Skeletal muscle tissue (tissue), 4 donors: ENCODE results near the gene C1QTNF4. TPM values are rescaled to one million over a fixed set of nuclear protein-coding genes. Genes with fewer than 3 reads are reported as not detected.
"Not testable (repeated sequence)": the region's sequence is repeated elsewhere in the genome, so short reads cannot be mapped to it uniquely, and the experiment has no call there.

Experiments used
- H3K27ac ChIP-seq: one replicate; pipeline ENCODE4 v1.7.0; 2013; ENCODE audit warnings: mild to moderate bottlenecking, low read depth, low read length, inconsistent platforms
- H3K27me3 ChIP-seq, 3 donors: one replicate each; pipeline ENCODE4 v1.7.0; 2013; ENCODE audit warnings: low read length in 3 of 3; ENCODE audit not compliant: control insufficient read depth in 3 of 3, insufficient read depth in 3 of 3
- H3K36me3 ChIP-seq, 3 donors: one replicate each; pipeline ENCODE4 v1.7.0; 2013; ENCODE audit warnings: low read length in 3 of 3; ENCODE audit not compliant: control insufficient read depth in 3 of 3, insufficient read depth in 3 of 3
- H3K4me1 ChIP-seq, 3 donors: one replicate each; pipeline ENCODE4 v1.7.0; 2013; ENCODE audit warnings: low read length in 3 of 3, mild to moderate bottlenecking in 3 of 3; ENCODE audit not compliant: control insufficient read depth in 3 of 3, insufficient read depth in 3 of 3
- H3K4me3 ChIP-seq, 3 donors: one replicate each; pipeline ENCODE4 v1.7.0; 2013; ENCODE audit warnings: low read length in 3 of 3
- H3K9ac ChIP-seq, 3 donors: one replicate each; pipeline ENCODE4 v1.7.0; 2013; ENCODE audit warnings: low read length in 3 of 3, mild to moderate bottlenecking in 3 of 3, moderate library complexity in 2 of 3, low read depth in 1 of 3
- H3K9me3 ChIP-seq, 3 donors: one replicate each; pipeline ENCODE4 v1.7.0; 2013; ENCODE audit warnings: low read length in 3 of 3; ENCODE audit not compliant: control insufficient read depth in 3 of 3
- total RNA-seq: library from RNA; depleted of rRNA; stranded (reverse); fragments of >200 nt; gene quantifications from one replicate; pipeline ENCODE4 v1.2.3, GENCODE V29; 2014
- donor health status: Osteomylitis.

The C1QTNF4 gene
- total RNA-seq, 1 donor from 2014 or later: 6.8 TPM

DNA sequence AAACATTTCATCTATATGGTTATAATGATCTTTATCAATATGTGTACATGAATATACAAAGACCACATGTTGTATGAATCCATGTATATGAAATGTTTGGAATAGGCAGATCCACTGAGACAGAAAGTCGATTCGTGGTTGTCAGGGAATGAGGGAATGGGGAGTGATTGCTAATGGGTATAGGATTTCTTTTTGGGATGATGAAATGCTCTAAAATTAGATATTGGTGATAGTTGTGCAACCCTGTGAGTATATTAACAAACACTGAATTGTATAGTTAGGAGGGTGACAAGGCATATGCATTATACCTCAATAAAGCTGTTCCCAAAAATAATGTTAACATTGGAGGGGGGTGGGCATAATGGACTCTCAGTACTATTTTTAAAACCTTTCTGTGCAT lies 33.8 kb downstream of the C1QTNF4 start:
- Histone ChIP-seq H3K27me3 (no peaks in the 10 kb centered on the region), H3K27ac (peak overlapping the region; percentile 12), H3K36me3 (no peaks in the 10 kb centered on the region), H3K9me3 (no peaks in the 10 kb centered on the region), H3K9ac (no peak overlapping the region), H3K4me3 (no peak overlapping the region), H3K4me1 (peaks cover 5 to 19% (median 8%) of the 10 kb centered on the region in 3 donors)

DNA sequence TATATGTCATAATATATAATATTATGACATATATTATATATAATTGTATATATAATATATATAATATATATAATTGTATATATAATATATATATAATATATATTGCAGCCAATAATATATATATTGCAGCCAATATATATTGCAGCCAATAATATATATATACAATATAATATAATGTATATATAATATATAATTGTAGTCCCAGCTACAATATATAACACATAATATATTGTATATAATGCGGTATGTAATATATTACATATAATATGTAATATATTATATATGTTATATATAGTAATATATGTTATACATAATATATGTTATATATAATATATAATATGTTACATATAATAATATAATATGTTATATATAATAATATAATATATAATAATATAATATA lies 35.5 kb downstream of the C1QTNF4 start:
- Histone ChIP-seq H3K9me3 (no peaks in the 10 kb centered on the region), H3K36me3 (no peaks in the 10 kb centered on the region), H3K9ac (no peak overlapping the region), H3K27ac (no peak overlapping the region), H3K4me1 (peaks cover 0 to 9% (median 2%) of the 10 kb centered on the region in 3 donors), H3K27me3 (no peaks in the 10 kb centered on the region), H3K4me3 (no peak overlapping the region)

DNA sequence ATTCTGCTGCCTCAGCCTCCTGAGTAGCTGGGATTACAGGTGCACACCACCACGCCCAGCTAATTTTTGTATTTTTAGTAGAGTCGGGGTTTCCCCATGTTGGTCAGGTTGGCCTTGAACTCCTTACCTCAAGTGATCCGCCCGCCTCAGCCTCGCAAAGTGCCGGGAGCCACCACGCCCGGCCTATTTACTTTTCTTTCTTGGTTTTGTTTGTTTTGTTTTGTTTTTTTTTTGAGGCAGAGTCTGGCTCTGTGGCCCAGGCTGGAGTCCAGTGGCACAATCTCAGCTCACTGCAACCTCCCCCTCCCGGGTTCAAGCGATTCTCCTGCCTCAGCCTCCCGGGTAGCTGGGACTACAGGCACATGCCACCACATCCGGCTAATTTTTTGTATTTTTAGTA lies 37.2 kb downstream of the C1QTNF4 start:
- H3K36me3 ChIP-seq, H3K27me3 ChIP-seq, H3K27ac ChIP-seq, H3K4me3 ChIP-seq, H3K9ac ChIP-seq, H3K9me3 ChIP-seq: not testable (repeated sequence)
- H3K4me1 ChIP-seq: peaks cover 9 to 19% (median 9%) of the 10 kb centered on the region in 3 donors

DNA sequence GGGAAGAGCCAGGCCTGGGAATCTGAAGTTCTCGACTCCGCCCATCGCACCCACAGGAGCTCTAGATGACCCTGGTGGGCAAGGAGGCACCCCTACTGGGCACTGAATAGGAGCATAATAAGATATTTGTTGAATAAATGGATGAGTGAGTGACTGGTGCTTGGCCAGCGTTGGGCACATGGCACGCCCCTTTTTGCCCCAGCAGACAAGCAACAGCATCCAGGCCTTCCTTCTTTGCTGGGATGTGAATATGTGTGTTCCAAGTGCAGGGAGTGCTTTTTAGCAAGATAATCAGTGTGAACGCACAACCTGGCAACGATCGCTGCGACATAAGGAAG lies 40.8 kb downstream of the C1QTNF4 start:
- Histone ChIP-seq H3K27me3 (no peaks in the 10 kb centered on the region), H3K27ac (peak overlapping the region; percentile 93), H3K4me3 (peak overlapping the region; percentile 87 to 99 (median 96)), H3K4me1 (peaks cover 24 to 31% (median 27%) of the 10 kb centered on the region in 3 donors), H3K9ac (peak overlapping the region; percentile 76 to 97 (median 77)), H3K9me3 (no peaks in the 10 kb centered on the region), H3K36me3 (peaks cover 0 to 2% (median 0%) of the 10 kb centered on the region in 3 donors)

DNA sequence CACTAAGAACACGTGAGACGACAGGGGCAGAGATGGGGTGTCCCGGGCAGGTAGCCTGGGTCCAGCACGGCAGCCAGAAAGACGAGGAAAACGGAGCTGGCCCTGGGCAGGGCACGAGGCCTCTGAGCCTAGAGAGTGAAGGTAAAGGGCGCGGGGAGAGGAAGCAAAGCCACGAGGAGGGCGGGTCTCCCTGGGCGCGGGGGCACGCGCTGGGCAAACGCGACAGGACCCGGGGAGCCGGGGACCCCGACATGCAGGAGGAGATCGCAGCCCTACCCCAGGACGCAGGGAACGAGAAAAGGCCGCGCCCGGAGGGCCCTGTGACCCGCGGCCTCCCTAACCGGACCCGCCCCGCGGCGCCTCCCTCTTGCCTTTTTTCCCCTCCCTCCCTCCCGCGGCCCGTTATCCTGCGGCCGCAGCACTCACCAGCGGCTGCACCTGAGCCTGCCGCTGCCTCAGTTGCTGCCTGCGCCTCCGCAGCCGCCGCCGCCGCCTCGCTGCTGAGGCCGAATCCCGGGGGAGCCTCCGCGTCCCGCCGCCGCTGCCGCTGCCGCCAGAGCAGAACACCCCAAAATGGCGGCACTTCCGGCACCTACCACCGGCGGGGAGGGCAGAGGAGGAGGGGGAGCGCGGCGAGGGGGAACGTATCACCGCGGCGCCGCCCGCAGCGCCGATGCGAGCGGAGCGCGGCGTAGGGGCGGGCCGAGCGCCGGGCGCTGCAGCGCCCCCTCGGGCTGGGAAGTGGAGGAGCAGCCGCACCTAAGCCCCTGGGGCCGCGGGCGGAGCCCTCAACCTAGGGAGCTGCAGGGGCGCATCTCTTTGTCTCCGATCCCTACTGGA lies 41.4 kb downstream of the C1QTNF4 start, which contains the start of gene CELF1:
TSS of gene CELF1 (minus strand) at position 567 of the 840 bp plus-strand sequence. CDS start 53,609 bp downstream, outside the sequence.
- peaks cover 26 to 35% (median 31%) of the 10 kb centered on the region in 3 donors for H3K4me1 ChIP-seq
- peaks cover 0 to 2% (median 0%) of the 10 kb centered on the region in 3 donors for H3K36me3 ChIP-seq

DNA sequence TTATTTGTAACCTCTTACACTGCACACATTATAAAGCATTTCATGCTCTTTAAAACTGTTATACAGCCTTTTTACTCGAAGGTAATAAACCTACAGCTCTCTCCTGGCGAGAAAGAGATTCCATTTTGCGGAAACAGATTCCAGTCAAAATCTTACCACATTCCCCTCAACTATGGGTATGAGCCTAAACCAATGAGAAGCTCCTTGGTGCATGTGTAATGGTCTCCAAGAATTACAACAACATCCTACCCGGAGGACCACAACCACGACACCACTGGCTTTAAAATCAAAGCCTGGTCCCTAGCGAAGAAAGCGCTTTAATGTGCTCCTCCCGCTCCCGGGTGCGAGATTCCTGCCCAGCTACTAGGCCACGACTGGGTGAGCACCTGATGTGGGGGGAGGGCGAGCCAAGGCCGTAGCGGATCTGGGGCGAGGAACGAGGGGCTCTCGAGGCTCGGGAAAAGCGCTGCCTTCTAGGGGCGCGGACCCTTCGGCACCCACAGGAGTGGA lies 42.1 kb downstream of the C1QTNF4 start:
- peak overlapping the region; percentile 94 to 99 (median 96) for H3K4me3 ChIP-seq
- peak overlapping the region; percentile 93 to 97 (median 97) for H3K9ac ChIP-seq
- H3K9me3 ChIP-seq: no peaks in the 10 kb centered on the region
- no peaks in the 10 kb centered on the region for H3K27me3 ChIP-seq
- H3K4me1 ChIP-seq: peaks cover 32 to 41% (median 38%) of the 10 kb centered on the region in 3 donors
- H3K36me3 ChIP-seq: peaks cover 0 to 2% (median 0%) of the 10 kb centered on the region in 3 donors
- H3K27ac ChIP-seq: peak overlapping the region; percentile 93

More for the DNA sequence above, 41.4 kb downstream of the C1QTNF4 start, which contains the start of gene CELF1:
- Histone ChIP-seq H3K9me3 (no peaks in the 10 kb centered on the region), H3K27me3 (no peaks in the 10 kb centered on the region), H3K4me3 (peak within 1 kb of the TSS; percentile 94 to 99 (median 96)), H3K27ac (peak within 1 kb of the TSS; percentile 93), H3K9ac (peak within 1 kb of the TSS; percentile 93 to 97 (median 97))

DNA sequence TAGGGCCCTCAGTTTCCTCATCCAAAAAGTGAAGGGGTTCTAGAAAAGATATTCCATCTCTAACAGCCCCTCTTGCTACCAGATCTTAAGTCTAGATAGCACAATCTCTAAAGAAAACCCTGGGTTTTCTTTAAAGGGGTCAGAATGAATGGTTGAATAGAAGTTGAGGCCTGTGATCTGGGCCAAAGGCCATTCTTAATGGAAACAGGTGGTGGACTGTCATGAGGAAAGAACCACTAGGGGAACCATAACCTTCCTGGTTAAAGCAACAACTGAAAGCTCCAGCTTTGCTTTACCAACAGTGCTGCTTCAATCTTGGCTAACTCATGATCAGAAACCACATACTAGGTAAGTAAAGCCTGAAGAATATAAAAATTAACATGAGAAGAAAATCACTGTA lies 43.1 kb downstream of the C1QTNF4 start:
- H3K36me3 ChIP-seq: peaks cover 0 to 2% (median 0%) of the 10 kb centered on the region in 3 donors
- no peaks in the 10 kb centered on the region for H3K9me3 ChIP-seq
- no peaks in the 10 kb centered on the region for H3K27me3 ChIP-seq
- peak overlapping the region; percentile 0 to 99 (median 45) for H3K4me3 ChIP-seq
- peak overlapping the region; percentile 93 for H3K27ac ChIP-seq
- H3K9ac ChIP-seq: peak overlapping the region in 1 of 3 donors; percentile 97
- H3K4me1 ChIP-seq: peaks cover 32 to 41% (median 39%) of the 10 kb centered on the region in 3 donors

DNA sequence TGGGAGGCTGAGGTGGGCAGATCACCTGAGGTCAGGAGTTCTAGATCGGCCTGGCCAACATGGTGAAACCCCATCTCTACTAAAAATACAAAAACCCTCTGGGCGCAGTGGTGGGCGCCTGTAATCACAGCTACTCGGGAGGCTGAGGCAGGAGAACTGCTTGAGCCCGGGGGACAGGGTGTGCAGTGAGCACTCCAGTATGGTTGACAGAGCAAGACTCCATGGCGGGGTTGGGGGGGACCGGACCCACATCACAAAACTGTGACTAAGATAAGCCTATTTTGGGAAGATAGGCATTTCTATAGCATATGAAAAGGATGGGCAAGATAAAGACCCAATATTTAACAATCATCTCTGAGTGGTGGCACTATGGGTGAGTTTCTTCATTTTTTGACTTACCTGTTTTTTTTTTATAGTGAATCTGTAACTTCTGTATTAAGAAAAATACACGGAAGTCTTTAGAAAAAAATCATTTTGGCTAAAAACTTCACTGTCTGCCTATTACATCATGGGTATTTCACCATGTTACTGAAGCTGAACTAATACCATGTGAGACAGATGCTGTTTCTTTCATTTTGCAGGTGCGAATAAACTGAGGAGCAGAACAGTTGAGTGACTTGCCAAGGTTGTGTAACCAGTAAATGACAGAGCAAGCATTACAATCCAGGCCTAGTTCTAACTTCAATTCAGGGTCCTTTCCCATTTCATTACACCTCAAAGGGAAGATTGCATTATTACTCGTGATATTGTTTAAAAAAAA lies 43.7 kb downstream of the C1QTNF4 start:
- H3K9me3 ChIP-seq: no peaks in the 10 kb centered on the region
- H3K27ac ChIP-seq: peak overlapping the region; percentile 93
- no peak overlapping the region for H3K9ac ChIP-seq
- H3K27me3 ChIP-seq: no peaks in the 10 kb centered on the region
- peak overlapping the region in 1 of 3 donors; percentile 11 for H3K4me3 ChIP-seq
- peaks cover 32 to 41% (median 39%) of the 10 kb centered on the region in 3 donors for H3K4me1 ChIP-seq
- peaks cover 0 to 2% (median 0%) of the 10 kb centered on the region in 3 donors for H3K36me3 ChIP-seq

DNA sequence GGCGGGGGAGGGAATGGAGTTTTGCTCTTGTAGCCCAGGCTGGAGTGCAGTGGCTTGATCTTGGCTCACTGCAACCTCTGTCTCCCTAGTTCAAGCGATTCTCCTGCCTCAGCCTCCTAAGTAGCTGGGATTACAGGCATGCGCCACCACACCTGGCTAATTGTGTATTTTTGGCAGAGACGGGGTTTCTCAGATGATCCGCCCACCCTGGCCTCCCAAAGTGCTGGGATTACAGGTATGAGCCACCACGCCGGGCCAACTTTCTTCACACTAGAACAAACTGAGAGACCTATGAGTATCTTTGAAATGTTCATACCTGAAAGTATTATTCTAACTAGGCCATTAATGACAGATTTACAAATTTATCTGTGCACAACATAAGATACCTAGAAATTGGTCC lies 47.9 kb downstream of the C1QTNF4 start:
- H3K4me1 ChIP-seq: peaks cover 28 to 34% (median 30%) of the 10 kb centered on the region in 3 donors
- H3K27ac ChIP-seq: not testable (repeated sequence)

More for the DNA sequence above, 47.9 kb downstream of the C1QTNF4 start:
- H3K27me3 ChIP-seq, H3K4me3 ChIP-seq, H3K36me3 ChIP-seq, H3K9ac ChIP-seq, H3K9me3 ChIP-seq: not testable (repeated sequence)
